ENCODE results near the gene PPP2R3B.
"Not testable (repeated sequence)": the region's sequence is repeated elsewhere in the genome, so short reads cannot be mapped to it uniquely, and the experiment has no call there.

The PPP2R3B gene

DNA sequence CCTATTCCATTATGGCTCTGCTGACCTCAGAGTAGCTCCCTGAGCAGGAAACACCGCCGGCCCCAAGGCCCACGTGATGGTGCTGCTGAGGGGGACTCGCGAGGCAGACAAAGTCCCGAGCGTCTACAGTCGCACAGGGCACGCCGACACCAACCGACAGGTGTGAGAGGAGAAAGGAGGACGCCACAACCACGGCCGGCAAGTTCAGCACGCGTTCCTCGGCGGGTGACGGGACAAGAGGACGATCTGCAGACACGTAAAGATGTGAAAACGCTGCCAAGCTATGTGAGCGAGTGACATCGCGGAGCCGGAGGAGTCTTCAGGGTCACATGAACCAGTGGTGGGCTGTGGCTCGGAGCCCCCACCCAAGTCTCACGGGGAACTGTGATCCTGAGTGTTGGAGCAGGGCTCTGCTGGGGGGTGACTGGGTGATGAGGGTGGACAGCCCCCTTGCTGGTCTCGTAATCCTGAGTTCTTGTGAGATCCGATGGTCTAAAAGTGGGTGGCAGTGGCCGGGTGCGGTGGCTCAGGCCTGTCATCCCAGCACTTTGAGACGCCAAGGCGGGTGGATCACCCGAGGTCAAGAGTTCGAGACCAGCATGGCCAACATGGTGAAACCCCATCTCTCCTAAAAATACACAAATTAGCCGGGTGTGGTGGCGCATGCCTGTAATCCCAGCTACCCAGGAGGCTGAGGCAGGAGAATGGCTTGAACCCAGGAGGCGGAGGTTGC is 34.0 kb downstream of the PPP2R3B start:
- peak in 1 of 2 donors; percentile 59 for DNase-seq
- TF ChIP-seq CTCF (IDR thresholded peaks at IDR 0.05): no peak
- Histone ChIP-seq H3K27ac (no peak overlapping the region), H3K4me1 (no peaks in the 10 kb centered on the region), H3K27me3 (no peaks in the 10 kb centered on the region), H3K9me3 (no peaks in the 10 kb centered on the region), H3K36me3 (peaks cover 0 to 8% (median 0%) of the 10 kb centered on the region in 3 donors), H3K4me3 (no peak overlapping the region)
- intact Hi-C loops (cut with DNase I; ENCODE audit: low total_unique reads): no loop called here

DNA sequence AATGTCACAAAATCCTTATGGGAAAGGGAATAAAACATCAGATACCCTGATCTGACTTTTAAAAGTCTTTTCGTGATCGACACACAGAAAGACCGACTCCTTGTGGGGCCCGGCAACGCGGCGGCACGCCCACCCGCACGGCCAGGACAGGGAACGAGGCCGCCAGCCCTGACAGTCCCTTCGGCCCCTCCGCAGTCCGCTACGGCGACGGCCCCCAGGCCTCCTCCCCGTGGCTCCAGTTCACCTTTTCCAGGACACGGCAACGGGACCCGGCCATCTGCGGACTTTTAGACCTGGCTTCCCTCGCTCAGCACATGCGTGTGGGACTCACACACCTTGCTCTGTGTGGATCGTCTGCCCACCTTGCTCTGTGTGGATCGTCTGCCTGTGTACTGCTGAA is 34.5 kb downstream of the PPP2R3B start:
- H3K4me3 ChIP-seq: no peak overlapping the region
- TF ChIP-seq CTCF (IDR thresholded peaks at IDR 0.05): no peak
- no peaks in the 10 kb centered on the region for H3K4me1 ChIP-seq
- H3K36me3 ChIP-seq: peaks cover 0 to 8% (median 0%) of the 10 kb centered on the region in 3 donors
- DNase-seq: peak in 1 of 2 donors; percentile 47
- no peak overlapping the region for H3K27ac ChIP-seq
- no peaks in the 10 kb centered on the region for H3K9me3 ChIP-seq
- intact Hi-C loops (cut with DNase I; ENCODE audit: low total_unique reads): no loop called here
- H3K27me3 ChIP-seq: no peaks in the 10 kb centered on the region

- H3K4me3 ChIP-seq: no peak overlapping the region
- no peak for TF ChIP-seq CTCF (IDR thresholded peaks at IDR 0.05)
- no peaks in the 10 kb centered on the region for H3K4me1 ChIP-seq
- no peaks in the 10 kb centered on the region for H3K9me3 ChIP-seq
- no peaks in the 10 kb centered on the region for H3K27me3 ChIP-seq
- intact Hi-C loops (cut with DNase I; ENCODE audit: low total_unique reads): no loop called here
- H3K27ac ChIP-seq: no peak overlapping the region
- DNase-seq: peak in 1 of 2 donors; percentile 42
- H3K36me3 ChIP-seq: peaks cover 0 to 12% (median 0%) of the 10 kb centered on the region in 3 donors
Measured at GRCh38 chrX:351736-352135, 35.0 kb downstream of the PPP2R3B start.

GRCh38 chrX:351324-351641 is 35.4 kb downstream of the PPP2R3B start:
- peaks cover 0 to 17% (median 3%) of the 10 kb centered on the region in 3 donors for H3K36me3 ChIP-seq
- DNase-seq; intact Hi-C loops (cut with DNase I; ENCODE audit: low total_unique reads); H3K27me3 ChIP-seq; H3K4me1 ChIP-seq; H3K27ac ChIP-seq; H3K4me3 ChIP-seq; H3K9me3 ChIP-seq: not testable (repeated sequence)

- Histone ChIP-seq H3K4me3 (no peak overlapping the region), H3K9me3 (no peaks in the 10 kb centered on the region), H3K27me3 (no peaks in the 10 kb centered on the region), H3K4me1 (no peaks in the 10 kb centered on the region), H3K27ac (no peak overlapping the region), H3K36me3 (peaks cover 0 to 15% (median 5%) of the 10 kb centered on the region in 3 donors)
- no peak for DNase-seq
- TF ChIP-seq CTCF (IDR thresholded peaks at IDR 0.05): no peak
- intact Hi-C loops (cut with DNase I; ENCODE audit: low total_unique reads): no loop called here
Measured at GRCh38 chrX:350534-351323, 36.0 kb downstream of the PPP2R3B start.

DNA sequence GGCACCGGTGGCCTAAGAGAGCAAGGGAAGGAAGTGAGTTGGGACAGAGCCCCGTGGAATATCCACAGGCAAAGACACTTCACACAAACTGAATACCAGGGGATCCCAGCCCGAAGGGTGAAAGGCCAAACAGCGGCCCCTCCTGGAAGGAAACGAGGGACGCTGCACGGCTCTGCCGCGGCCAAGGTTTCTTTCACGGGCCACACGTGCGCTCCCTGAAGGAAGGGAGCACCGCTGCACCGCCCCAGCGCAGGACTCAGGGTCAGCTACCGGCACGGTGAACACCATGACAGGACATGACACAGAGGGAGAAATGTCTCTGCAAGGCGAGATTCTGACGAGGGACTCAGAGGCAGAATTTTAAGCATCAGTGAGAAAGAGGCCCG is 36.6 kb downstream of the PPP2R3B start:
- intact Hi-C loops (cut with DNase I; ENCODE audit: low total_unique reads): no loop called here
- TF ChIP-seq CTCF (IDR thresholded peaks at IDR 0.05): no peak
- Histone ChIP-seq H3K4me3 (no peak overlapping the region), H3K4me1 (no peaks in the 10 kb centered on the region), H3K9me3 (no peaks in the 10 kb centered on the region), H3K27me3 (no peaks in the 10 kb centered on the region), H3K27ac (no peak overlapping the region), H3K36me3 (peaks cover 2 to 16% (median 8%) of the 10 kb centered on the region in 3 donors)
- no peak for DNase-seq

Data from tibial artery (tissue), 4 donors.